HL-60 (cell line): Measurements from ENCODE around the gene HLCS.

ENCODE experiments used
- DNase-seq, 2 experiments: peaks; one replicate each; pipeline ENCODE4 v3.0.0-alpha.2; 2010 to 2020; ENCODE audit warnings: low read depth in 1 of 2, low spot score in 1 of 2
- H3K27ac ChIP-seq: fragments of 250-450 bp; sonication (Bioruptor Pico); replicated peaks from 2 replicates; pipeline ENCODE4 v1.5.1; 2020; ENCODE audit warnings: mild to moderate bottlenecking, moderate library complexity
- H3K27me3 ChIP-seq: fragments of 250-450 bp; sonication (Bioruptor Pico); 2 replicates; pipeline ENCODE4 v1.5.1; 2021; ENCODE audit warnings: mild to moderate bottlenecking, moderate library complexity; ENCODE audit not compliant: insufficient read depth, poor library complexity, severe bottlenecking
- H3K4me3 ChIP-seq: replicated peaks from 2 replicates; pipeline ENCODE4 v1.5.1; 2011; ENCODE audit warnings: mild to moderate bottlenecking, control low read depth, low read length; ENCODE audit not compliant: insufficient read depth
- GABPA ChIP-seq: IDR thresholded peaks from 2 replicates; pipeline ENCODE4 v1.6.1; 2012; ENCODE audit warnings: low read depth
- POLR2AphosphoS5 ChIP-seq: IDR thresholded peaks from 2 replicates; pipeline ENCODE4 v1.6.1; 2012; ENCODE audit warnings: low read depth
- SPI1 ChIP-seq: IDR thresholded peaks from 2 replicates; pipeline ENCODE4 v1.6.1; 2012; ENCODE audit warnings: low read depth, mild to moderate bottlenecking, borderline replicate concordance
- TF ChIP-seq, protein P1 (sequence below): IDR thresholded peaks from 2 replicates; pipeline ENCODE4 v1.6.1; 2012; ENCODE audit warnings: low read depth; ENCODE audit not compliant: insufficient replicate concordance
- TF ChIP-seq, protein P2 (sequence below): IDR thresholded peaks from one replicate; pipeline ENCODE4 v1.5.1; 2011; ENCODE audit warnings: low read length, control low read depth, inconsistent platforms; ENCODE audit not compliant: insufficient read depth

Gene HLCS

DNA sequence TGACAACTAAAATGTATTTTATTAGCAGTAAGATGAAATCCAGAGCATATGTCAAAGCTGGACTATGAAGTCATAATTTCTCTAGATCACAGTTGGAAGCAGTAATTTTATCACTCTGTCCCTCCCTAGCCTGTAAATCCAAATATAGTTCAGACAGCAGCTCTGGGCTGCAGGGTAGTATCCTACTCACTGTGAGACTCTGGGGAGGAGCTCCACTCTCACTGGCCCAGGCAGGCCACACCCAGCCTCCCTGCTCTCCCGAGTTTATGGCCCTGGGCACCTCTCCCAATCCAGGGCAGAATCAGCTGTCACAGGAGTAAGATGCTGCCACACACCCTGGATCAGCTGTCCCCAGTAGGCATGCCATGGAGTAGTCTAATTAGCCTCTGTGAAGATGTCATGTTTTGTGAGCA lies 131.1 kb downstream of the HLCS start:
- Histone ChIP-seq H3K27me3 (peaks cover 3% of the 10 kb centered on the region), H3K27ac (no peak overlapping the region), H3K4me3 (no peak overlapping the region)
- TF ChIP-seq POLR2AphosphoS5 = no peak
- TF ChIP-seq, protein P1, sequence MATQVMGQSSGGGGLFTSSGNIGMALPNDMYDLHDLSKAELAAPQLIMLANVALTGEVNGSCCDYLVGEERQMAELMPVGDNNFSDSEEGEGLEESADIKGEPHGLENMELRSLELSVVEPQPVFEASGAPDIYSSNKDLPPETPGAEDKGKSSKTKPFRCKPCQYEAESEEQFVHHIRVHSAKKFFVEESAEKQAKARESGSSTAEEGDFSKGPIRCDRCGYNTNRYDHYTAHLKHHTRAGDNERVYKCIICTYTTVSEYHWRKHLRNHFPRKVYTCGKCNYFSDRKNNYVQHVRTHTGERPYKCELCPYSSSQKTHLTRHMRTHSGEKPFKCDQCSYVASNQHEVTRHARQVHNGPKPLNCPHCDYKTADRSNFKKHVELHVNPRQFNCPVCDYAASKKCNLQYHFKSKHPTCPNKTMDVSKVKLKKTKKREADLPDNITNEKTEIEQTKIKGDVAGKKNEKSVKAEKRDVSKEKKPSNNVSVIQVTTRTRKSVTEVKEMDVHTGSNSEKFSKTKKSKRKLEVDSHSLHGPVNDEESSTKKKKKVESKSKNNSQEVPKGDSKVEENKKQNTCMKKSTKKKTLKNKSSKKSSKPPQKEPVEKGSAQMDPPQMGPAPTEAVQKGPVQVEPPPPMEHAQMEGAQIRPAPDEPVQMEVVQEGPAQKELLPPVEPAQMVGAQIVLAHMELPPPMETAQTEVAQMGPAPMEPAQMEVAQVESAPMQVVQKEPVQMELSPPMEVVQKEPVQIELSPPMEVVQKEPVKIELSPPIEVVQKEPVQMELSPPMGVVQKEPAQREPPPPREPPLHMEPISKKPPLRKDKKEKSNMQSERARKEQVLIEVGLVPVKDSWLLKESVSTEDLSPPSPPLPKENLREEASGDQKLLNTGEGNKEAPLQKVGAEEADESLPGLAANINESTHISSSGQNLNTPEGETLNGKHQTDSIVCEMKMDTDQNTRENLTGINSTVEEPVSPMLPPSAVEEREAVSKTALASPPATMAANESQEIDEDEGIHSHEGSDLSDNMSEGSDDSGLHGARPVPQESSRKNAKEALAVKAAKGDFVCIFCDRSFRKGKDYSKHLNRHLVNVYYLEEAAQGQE = no peak
- no peak for TF ChIP-seq GABPA
- TF ChIP-seq SPI1 = no peak
- TF ChIP-seq, protein P2, sequence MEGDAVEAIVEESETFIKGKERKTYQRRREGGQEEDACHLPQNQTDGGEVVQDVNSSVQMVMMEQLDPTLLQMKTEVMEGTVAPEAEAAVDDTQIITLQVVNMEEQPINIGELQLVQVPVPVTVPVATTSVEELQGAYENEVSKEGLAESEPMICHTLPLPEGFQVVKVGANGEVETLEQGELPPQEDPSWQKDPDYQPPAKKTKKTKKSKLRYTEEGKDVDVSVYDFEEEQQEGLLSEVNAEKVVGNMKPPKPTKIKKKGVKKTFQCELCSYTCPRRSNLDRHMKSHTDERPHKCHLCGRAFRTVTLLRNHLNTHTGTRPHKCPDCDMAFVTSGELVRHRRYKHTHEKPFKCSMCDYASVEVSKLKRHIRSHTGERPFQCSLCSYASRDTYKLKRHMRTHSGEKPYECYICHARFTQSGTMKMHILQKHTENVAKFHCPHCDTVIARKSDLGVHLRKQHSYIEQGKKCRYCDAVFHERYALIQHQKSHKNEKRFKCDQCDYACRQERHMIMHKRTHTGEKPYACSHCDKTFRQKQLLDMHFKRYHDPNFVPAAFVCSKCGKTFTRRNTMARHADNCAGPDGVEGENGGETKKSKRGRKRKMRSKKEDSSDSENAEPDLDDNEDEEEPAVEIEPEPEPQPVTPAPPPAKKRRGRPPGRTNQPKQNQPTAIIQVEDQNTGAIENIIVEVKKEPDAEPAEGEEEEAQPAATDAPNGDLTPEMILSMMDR = no peak
- no peak for DNase-seq

DNA sequence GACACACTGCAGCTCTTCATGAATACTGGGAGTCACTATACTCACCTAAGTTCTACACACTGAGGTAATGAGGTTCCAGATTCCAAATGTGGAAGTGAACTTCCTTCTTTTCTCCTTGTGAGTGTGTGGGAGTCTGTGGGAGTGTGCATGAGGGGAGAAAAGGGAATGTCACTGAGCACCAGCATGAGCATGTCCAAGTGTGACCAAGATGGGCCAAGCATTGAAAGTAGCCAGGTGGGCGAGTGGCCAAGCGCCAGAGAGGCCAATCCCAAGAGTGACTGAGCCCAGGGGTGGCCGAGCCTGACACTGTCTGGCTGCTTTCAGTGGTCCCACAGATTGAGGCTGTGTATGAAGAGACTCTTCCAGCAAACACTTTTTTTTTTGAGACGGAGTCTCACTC lies 132.3 kb downstream of the HLCS start:
- DNase-seq = no peak
- no peak for TF ChIP-seq GABPA
- no peak for TF ChIP-seq SPI1
- TF ChIP-seq, protein P1 = no peak
- TF ChIP-seq, protein P2 = no peak
- no peak for TF ChIP-seq POLR2AphosphoS5
- no peak overlapping the region for H3K27ac ChIP-seq
- no peak overlapping the region for H3K4me3 ChIP-seq
- H3K27me3 ChIP-seq = peaks cover 3% of the 10 kb centered on the region

DNA sequence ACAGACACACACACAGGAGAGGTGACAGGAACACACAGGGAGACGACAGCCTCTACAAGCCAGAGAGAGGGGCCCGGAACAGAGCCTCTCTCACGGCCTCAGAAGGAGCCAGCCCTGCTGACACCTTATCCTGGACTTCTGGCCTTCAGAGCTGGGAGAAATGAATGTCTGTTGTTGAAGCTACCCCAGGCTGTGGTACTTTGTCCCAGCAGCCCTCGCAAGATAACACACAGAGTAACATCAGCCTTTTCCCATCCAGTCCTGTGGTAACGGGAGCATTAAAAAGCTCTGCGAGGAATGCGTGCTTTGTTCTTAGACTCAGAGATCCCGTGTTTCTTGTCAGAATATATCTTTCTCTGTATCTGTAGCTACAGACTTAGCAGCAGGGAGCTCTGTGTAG lies 136.4 kb downstream of the HLCS start:
- H3K27ac ChIP-seq = no peak overlapping the region
- no peak for TF ChIP-seq GABPA
- TF ChIP-seq POLR2AphosphoS5 = no peak
- no peak for TF ChIP-seq SPI1
- TF ChIP-seq, protein P2 = no peak
- TF ChIP-seq, protein P1 = no peak
- no peak overlapping the region for H3K4me3 ChIP-seq

More for the DNA sequence above, 136.4 kb downstream of the HLCS start:
- H3K27me3 ChIP-seq = peaks cover 3% of the 10 kb centered on the region
- DNase-seq = no peak
